Measurements from ENCODE around the gene HAUS7.

Gene HAUS7

GRCh38 chrX:153481043-153481442, 10.7 kb upstream of the HAUS7 start:
- no peak for TF ChIP-seq CTCF (IDR thresholded peaks at IDR 0.05; ENCODE audit: low read length, missing control alignments)
- no peak overlapping the region for H3K4me3 ChIP-seq (replicated peaks; ENCODE audit: low read depth, low read length)
- DNase-seq (ENCODE audit: low read depth) = no peak

GRCh38 chrX:153478746-153479145, 8.4 kb upstream of the HAUS7 start:
- no peak for TF ChIP-seq CTCF (IDR thresholded peaks at IDR 0.05; ENCODE audit: low read length, missing control alignments)
- no peak for DNase-seq (ENCODE audit: low read depth)
- H3K4me3 ChIP-seq (replicated peaks; ENCODE audit: low read depth, low read length) = no peak overlapping the region

- peak; percentile 33 for DNase-seq (ENCODE audit: low read depth)
- no peak for TF ChIP-seq CTCF (IDR thresholded peaks at IDR 0.05; ENCODE audit: low read length, missing control alignments)
- no peak overlapping the region for H3K4me3 ChIP-seq (replicated peaks; ENCODE audit: low read depth, low read length)
These were observed 7.5 kb upstream of the HAUS7 start for GRCh38 chrX:153477901-153478300.

- H3K4me3 ChIP-seq (replicated peaks; ENCODE audit: low read depth, low read length) = no peak overlapping the region
- no peak for TF ChIP-seq CTCF (IDR thresholded peaks at IDR 0.05; ENCODE audit: low read length, missing control alignments)
- no peak for DNase-seq (ENCODE audit: low read depth)
These were observed 7.0 kb upstream of the HAUS7 start for GRCh38 chrX:153477364-153477857.

- H3K4me3 ChIP-seq (replicated peaks; ENCODE audit: low read depth, low read length) = no peak overlapping the region
- DNase-seq (ENCODE audit: low read depth) = peak; percentile 59
- TF ChIP-seq CTCF (IDR thresholded peaks at IDR 0.05; ENCODE audit: low read length, missing control alignments) = no peak
These were observed 6.4 kb upstream of the HAUS7 start for GRCh38 chrX:153476666-153477363.

GRCh38 chrX:153475751-153476281, 5.4 kb upstream of the HAUS7 start:
- no peak for TF ChIP-seq CTCF (IDR thresholded peaks at IDR 0.05; ENCODE audit: low read length, missing control alignments)
- no peak overlapping the region for H3K4me3 ChIP-seq (replicated peaks; ENCODE audit: low read depth, low read length)
- DNase-seq (ENCODE audit: low read depth) = no peak

- H3K4me3 ChIP-seq (replicated peaks; ENCODE audit: low read depth, low read length) = no peak overlapping the region
- no peak for DNase-seq (ENCODE audit: low read depth)
- TF ChIP-seq CTCF (IDR thresholded peaks at IDR 0.05; ENCODE audit: low read length, missing control alignments) = no peak
These were observed 4.9 kb upstream of the HAUS7 start for GRCh38 chrX:153475271-153475670.

Measured in fibroblast of pulmonary artery (primary cell).